Large intestine (tissue), 3 donors: ENCODE data around the gene GCNT4. TPM values are rescaled to one million over a fixed set of nuclear protein-coding genes. Genes with fewer than 3 reads are reported as not detected.

Experiments
- DNase-seq, 2 donors: peaks; one replicate each; pipeline versions ENCODE4 v3.0.0 to v3.0.0-alpha.2; 2013
- H3K27ac ChIP-seq: one replicate; pipeline ENCODE4 v1.5.1; 2013; ENCODE audit warnings: low read length
- H3K27me3 ChIP-seq: 2 replicates; pipeline ENCODE4 v1.6.1; 2013; ENCODE audit warnings: low read length; ENCODE audit not compliant: control insufficient read depth, insufficient read depth
- H3K36me3 ChIP-seq: 2 replicates; pipeline ENCODE4 v1.6.1; 2013; ENCODE audit warnings: low read length; ENCODE audit not compliant: control insufficient read depth, insufficient read depth
- H3K4me1 ChIP-seq: one replicate; pipeline ENCODE4 v1.6.1; 2013; ENCODE audit warnings: low read length; ENCODE audit not compliant: control insufficient read depth, insufficient read depth
- H3K4me3 ChIP-seq: one replicate; pipeline ENCODE4 v1.5.1; 2013; ENCODE audit warnings: low read length
- H3K9me3 ChIP-seq: one replicate; pipeline ENCODE4 v1.6.1; 2013; ENCODE audit warnings: mild to moderate bottlenecking, low read depth, low read length, moderate library complexity; ENCODE audit not compliant: control insufficient read depth
- WGBS: methylation state at CpG from one replicate; pipeline ENCODE4 v1.1.5; 2013; ENCODE audit warnings: low lambda C conversion rate; ENCODE audit not compliant: insufficient coverage; 5-methylcytosine and 5-hydroxymethylcytosine counted together
- polyA plus RNA-seq: library from polyadenylated mRNA; unstranded; fragments of 120-200 nt; gene quantifications from one replicate; pipeline ENCODE4 v1.2.1, GENCODE V29; 2013

Gene GCNT4
- polyA plus RNA-seq, 1 donor = 27.4 TPM

DNA sequence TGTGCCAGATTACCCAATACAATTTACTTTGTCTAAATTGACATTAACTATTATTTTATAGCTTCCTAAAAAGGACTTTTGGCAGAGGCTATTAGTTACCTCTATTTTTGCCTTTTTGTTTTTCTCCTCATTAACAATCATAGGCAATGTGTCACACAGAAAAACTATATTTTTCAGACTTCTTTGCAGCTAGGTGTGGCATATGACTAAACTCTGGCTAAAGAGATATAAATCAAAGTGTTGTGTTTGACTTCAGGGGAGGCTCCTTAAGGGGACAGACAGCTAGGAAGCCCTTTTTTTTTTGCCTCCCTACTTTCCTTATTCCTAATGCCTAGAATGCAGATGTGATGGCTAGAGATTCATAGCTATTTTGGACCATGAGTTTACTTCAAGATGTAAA is 19.7 kb upstream of the GCNT4 start:
- Histone ChIP-seq H3K4me3 (no peak overlapping the region), H3K9me3 (no peaks in the 10 kb centered on the region), H3K4me1 (no peaks in the 10 kb centered on the region), H3K27me3 (no peaks in the 10 kb centered on the region), H3K27ac (no peak overlapping the region), H3K36me3 (no peaks in the 10 kb centered on the region)
- DNase-seq = no peak

DNA sequence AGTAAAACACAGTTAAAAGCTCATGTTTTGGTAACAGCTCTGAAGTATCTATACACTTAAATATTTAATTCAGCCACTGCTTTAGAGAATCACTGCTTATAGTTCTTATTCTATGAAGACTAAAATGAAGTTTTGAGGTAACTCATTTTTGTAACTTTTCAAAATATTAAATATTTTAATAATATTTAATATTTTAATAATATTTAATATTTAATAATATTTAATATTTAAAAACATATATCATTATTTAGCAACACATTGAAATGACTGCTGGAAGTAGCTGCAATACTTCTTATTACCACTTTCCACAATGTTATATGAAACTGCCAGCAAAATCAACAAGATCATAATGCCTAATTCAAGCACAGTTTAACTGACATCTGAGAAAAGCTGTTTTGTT is 18.7 kb upstream of the GCNT4 start:
- H3K4me3 ChIP-seq = no peak overlapping the region
- DNase-seq = no peak
- H3K36me3 ChIP-seq = no peaks in the 10 kb centered on the region

GRCh38 chr5:75067434-75067833 is 15.1 kb upstream of the GCNT4 start:
- no peaks in the 10 kb centered on the region for H3K27me3 ChIP-seq
- no peaks in the 10 kb centered on the region for H3K4me1 ChIP-seq
- H3K27ac ChIP-seq = no peak overlapping the region
- WGBS = 100% methylated on average over 1 of the region's 3 CpGs
- H3K4me3 ChIP-seq = no peak overlapping the region
- no peak for DNase-seq
- no peaks in the 10 kb centered on the region for H3K36me3 ChIP-seq
- no peaks in the 10 kb centered on the region for H3K9me3 ChIP-seq

More for the DNA sequence above, 18.7 kb upstream of the GCNT4 start:
- H3K9me3 ChIP-seq = no peaks in the 10 kb centered on the region
- H3K4me1 ChIP-seq = no peaks in the 10 kb centered on the region
- H3K27me3 ChIP-seq = no peaks in the 10 kb centered on the region
- no peak overlapping the region for H3K27ac ChIP-seq

- no peaks in the 10 kb centered on the region for H3K27me3 ChIP-seq
- H3K9me3 ChIP-seq = no peaks in the 10 kb centered on the region
- no peak for DNase-seq
- H3K27ac ChIP-seq = no peak overlapping the region
- no peak overlapping the region for H3K4me3 ChIP-seq
- H3K4me1 ChIP-seq = no peaks in the 10 kb centered on the region
- H3K36me3 ChIP-seq = no peaks in the 10 kb centered on the region
- WGBS = no CpG with 5 or more reads among the region's 2 CpGs
Observed at GRCh38 chr5:75062925-75063531, 10.7 kb upstream of the GCNT4 start.

GRCh38 chr5:75059912-75060545 is 7.7 kb upstream of the GCNT4 start:
- 100% methylated on average over 1 of the region's 4 CpGs for WGBS
- no peak for DNase-seq
- Histone ChIP-seq H3K36me3 (no peaks in the 10 kb centered on the region), H3K9me3 (no peaks in the 10 kb centered on the region), H3K27ac (no peak overlapping the region), H3K4me3 (no peak overlapping the region), H3K27me3 (no peaks in the 10 kb centered on the region), H3K4me1 (no peaks in the 10 kb centered on the region)

DNA sequence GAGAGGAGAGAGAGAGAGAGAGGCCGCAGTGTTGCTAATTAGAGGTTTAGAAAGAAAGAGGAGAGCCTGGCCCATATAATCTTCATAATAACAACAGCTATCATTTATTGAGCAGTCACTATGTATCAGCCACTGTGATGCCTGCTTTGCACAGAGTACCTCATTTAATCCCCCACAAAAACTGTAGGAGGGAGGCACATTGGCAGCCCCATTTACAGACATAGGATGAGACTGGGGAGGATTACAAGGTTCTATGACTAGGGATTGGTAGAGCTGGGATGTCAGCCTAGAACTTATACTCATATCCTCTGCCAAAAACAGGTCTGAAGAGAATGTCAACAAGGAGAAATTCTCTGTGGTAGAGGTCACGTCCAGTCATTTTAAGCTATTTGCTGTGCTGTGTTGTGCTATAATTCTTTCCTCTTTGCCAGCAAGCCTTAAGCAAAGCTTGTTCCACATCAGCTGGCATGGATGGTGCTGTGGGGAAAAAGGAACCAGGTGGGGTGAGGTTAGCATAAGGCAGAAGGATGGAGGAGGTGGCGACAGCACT is 6.7 kb upstream of the GCNT4 start:
- DNase-seq = no peak
- Histone ChIP-seq H3K4me1 (peaks cover 9% of the 10 kb centered on the region), H3K36me3 (no peaks in the 10 kb centered on the region), H3K27me3 (no peaks in the 10 kb centered on the region), H3K27ac (no peak overlapping the region), H3K4me3 (no peak overlapping the region), H3K9me3 (no peaks in the 10 kb centered on the region)
- WGBS = no CpG with 5 or more reads among the region's 3 CpGs

DNA sequence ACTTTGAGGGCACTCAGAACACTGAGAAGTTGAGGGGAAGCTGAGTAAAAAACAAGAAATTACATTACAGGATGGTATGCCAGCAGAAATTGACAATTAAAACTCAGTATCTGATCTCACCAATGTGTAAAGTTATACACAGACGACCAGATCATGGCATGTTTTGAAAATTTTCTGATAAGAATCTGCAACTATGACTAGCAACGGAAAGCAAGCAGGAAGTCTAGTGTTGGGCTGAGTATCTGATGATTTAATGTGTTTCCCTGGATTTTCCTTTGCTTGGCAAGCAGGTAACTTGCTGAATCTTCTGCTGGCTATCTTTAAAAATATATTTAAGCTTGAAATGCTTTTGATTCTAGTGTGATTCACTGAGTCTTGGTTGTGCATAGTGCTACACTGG is 5.2 kb upstream of the GCNT4 start:
- Histone ChIP-seq H3K27me3 (no peaks in the 10 kb centered on the region), H3K27ac (no peak overlapping the region), H3K4me1 (peaks cover 9% of the 10 kb centered on the region), H3K4me3 (no peak overlapping the region), H3K9me3 (no peaks in the 10 kb centered on the region), H3K36me3 (no peaks in the 10 kb centered on the region)
- no peak for DNase-seq
- WGBS = 88% methylated on average over 1 of the region's 2 CpGs

DNA sequence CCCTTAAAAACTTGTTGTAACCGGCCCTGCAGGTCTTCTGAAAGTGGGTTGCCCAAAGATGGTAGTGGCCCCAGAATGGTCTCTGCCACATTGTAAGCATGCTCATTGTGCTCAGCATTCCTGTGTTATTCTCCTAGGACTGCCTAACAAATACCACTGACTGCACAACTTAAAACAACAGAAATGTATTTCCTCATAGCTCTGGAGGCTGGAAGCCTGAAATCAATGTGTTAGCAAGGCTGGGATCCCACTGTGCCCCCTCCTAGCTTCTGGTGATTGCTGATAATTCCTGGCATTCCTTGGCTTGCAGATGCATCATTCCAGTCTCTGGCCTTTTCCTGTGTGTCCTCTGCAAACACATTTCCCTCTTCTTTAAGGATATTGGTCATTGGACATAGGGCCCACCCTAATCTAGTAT is 3.4 kb upstream of the GCNT4 start:
- Histone ChIP-seq H3K9me3 (no peaks in the 10 kb centered on the region), H3K27me3 (no peaks in the 10 kb centered on the region), H3K27ac (no peak overlapping the region), H3K36me3 (no peaks in the 10 kb centered on the region), H3K4me3 (no peak overlapping the region), H3K4me1 (peaks cover 16% of the 10 kb centered on the region)
- no peak for DNase-seq
- WGBS = no CpG with 5 or more reads among the region's 1 CpG

GRCh38 chr5:75054134-75054930 is 2.0 kb upstream of the GCNT4 start:
- peak overlapping the region; percentile 88 for H3K27ac ChIP-seq
- peak overlapping the region; percentile 74 for H3K4me3 ChIP-seq
- H3K27me3 ChIP-seq = no peaks in the 10 kb centered on the region
- peaks cover 3% of the 10 kb centered on the region for H3K36me3 ChIP-seq
- no peaks in the 10 kb centered on the region for H3K9me3 ChIP-seq
- peak in 1 of 2 donors; percentile 47 for DNase-seq
- 50% methylated on average over 1 of the region's 28 CpGs for WGBS
- H3K4me1 ChIP-seq = peaks cover 30% of the 10 kb centered on the region

DNA sequence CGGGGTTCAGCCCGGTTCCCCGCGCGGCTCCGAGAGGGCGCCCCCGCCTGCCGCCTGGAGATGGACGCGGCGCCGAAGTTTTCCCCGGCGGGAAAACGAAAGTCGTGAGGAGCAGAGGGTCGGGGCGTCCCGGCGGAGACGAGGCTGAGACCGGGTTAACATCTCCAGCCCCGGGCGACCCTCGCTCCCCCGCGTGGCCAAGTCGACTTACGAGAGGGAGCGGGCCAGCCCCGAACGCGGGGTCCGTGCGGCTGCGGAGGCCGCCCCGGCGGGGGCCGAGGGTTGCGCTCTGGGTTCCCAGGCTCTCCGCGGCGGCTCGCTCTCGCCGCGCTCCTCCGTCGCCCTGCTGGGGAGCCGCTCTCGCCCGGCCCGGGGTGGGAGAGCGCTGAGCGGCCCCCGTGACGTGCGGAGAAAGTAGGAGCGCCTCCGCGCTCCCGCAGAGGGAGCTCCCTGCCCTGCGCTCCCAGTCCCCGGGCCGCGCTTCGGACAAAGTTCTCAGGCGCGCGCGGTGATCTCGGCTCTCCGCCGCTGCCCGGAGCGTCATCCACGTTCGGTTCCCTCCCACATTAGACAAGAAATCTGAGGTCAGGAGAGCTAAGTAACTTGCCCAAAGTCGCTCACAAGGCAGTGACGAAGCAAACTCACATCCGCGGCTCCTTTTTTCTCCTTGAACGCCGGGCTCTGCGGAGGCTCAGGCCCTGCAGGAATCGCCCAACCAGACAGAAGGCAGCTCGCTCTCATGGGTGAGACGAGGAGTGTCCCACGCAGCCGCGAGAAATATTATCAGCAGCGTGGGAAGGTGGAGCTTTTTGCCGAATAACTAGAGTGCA is 1.2 kb upstream of the GCNT4 start:
- WGBS = no CpG with 5 or more reads among the region's 95 CpGs
- peaks cover 33% of the 10 kb centered on the region for H3K4me1 ChIP-seq
- H3K36me3 ChIP-seq = peaks cover 3% of the 10 kb centered on the region
- no peaks in the 10 kb centered on the region for H3K9me3 ChIP-seq
- DNase-seq = peak; percentile 83 to 92
- no peaks in the 10 kb centered on the region for H3K27me3 ChIP-seq
- H3K27ac ChIP-seq = peak overlapping the region; percentile 88
- H3K4me3 ChIP-seq = peak overlapping the region; percentile 74
